Superior temporal gyrus (tissue), 1 donor: ENCODE results near the gene SLA2.
"Not testable (repeated sequence)": the region's sequence is repeated elsewhere in the genome, so short reads cannot be mapped to it uniquely, and the experiment has no call there.

Experiments used
- DNase-seq: peaks from one replicate; pipeline ENCODE4 v3.0.0-alpha.2; 2016; ENCODE audit errors: extremely low spot score

SLA2 gene

GRCh38 chr20:36645998-36646397 lies at the start of gene SLA2:
SLA2 (minus strand) TSS chr20:36646196; CDS start chr20:36641335, 4,861 bp downstream.
- no peak for DNase-seq

- DNase-seq, result not testable (repeated sequence)
These were observed 49.5 kb upstream of the SLA2 start for GRCh38 chr20:36695467-36695866.

- DNase-seq, result no peak
These were observed 42.6 kb upstream of the SLA2 start for GRCh38 chr20:36688630-36689029.

- no peak for DNase-seq
These were observed 41.9 kb upstream of the SLA2 start for GRCh38 chr20:36687850-36688249.

- DNase-seq, result no peak
These were observed 40.9 kb upstream of the SLA2 start for GRCh38 chr20:36686944-36687343.

- no peak for DNase-seq
These were observed 40.5 kb upstream of the SLA2 start for GRCh38 chr20:36686504-36686903.

GRCh38 chr20:36684747-36685146 lies 38.8 kb upstream of the SLA2 start:
- DNase-seq, result no peak

- DNase-seq, result no peak
These were observed 36.3 kb upstream of the SLA2 start for GRCh38 chr20:36682311-36682710.

- no peak for DNase-seq
These were observed 31.4 kb upstream of the SLA2 start for GRCh38 chr20:36677422-36677771.

GRCh38 chr20:36676701-36677421 lies 30.9 kb upstream of the SLA2 start:
- DNase-seq, result no peak

GRCh38 chr20:36675545-36675944 lies 29.5 kb upstream of the SLA2 start:
- not testable (repeated sequence) for DNase-seq

GRCh38 chr20:36672991-36673390 lies 27.0 kb upstream of the SLA2 start:
- no peak for DNase-seq

- DNase-seq, result no peak
These were observed 24.8 kb upstream of the SLA2 start for GRCh38 chr20:36670665-36671357.

GRCh38 chr20:36666181-36666740 lies 20.3 kb upstream of the SLA2 start:
- DNase-seq, result no peak

- no peak for DNase-seq
These were observed 17.0 kb upstream of the SLA2 start for GRCh38 chr20:36663031-36663430.

- no peak for DNase-seq
These were observed 12.3 kb upstream of the SLA2 start for GRCh38 chr20:36658300-36658699.

GRCh38 chr20:36656733-36657132 lies 10.7 kb upstream of the SLA2 start:
- DNase-seq, result no peak

- no peak for DNase-seq
These were observed 9.0 kb upstream of the SLA2 start for GRCh38 chr20:36655004-36655403.

- DNase-seq, result no peak
These were observed 8.5 kb upstream of the SLA2 start for GRCh38 chr20:36654506-36654905.

GRCh38 chr20:36653456-36653855 lies 7.5 kb upstream of the SLA2 start:
- no peak for DNase-seq

- no peak for DNase-seq
These were observed 1.5 kb upstream of the SLA2 start for GRCh38 chr20:36647196-36648121.

- no peak for DNase-seq
These were observed 682 bp upstream of the SLA2 start for GRCh38 chr20:36646678-36647077.
